ENCODE measurements around the gene HSPB6.

Gene HSPB6

GRCh38 chr19:35744430-35745327, 12.2 kb downstream of the HSPB6 start:
- peak; percentile 96 for DNase-seq

GRCh38 chr19:35743640-35744429, 13.0 kb downstream of the HSPB6 start:
- no peak for DNase-seq

DNA sequence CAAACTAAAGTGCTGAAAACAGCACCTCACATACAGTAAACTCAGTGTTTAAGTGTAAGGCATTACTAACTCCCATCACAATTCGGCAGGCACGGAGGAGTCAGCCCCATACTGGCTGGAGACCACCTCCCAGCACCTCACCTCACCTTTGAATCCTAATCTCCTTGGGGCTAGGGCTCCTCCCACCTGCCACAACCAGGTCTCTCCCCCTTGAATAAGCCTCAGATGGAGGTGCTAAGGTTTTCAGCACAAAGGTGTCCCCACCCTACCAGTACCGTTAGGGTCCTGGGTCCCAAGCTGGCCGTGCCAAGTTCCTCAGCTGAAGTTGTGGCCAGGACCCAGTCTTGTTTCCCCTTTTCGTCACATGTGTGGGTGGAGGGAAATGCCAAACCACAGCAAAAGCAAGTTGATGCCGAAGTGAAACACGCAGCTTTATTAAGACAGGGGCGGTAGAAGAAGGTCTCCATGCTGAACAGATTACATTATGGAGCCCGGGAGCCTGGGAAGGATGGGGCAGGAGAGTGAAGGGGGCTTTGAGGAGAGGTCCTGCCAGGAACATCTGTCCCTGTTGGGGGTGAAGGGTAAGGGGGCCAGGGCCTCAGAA, 14.6 kb downstream of the HSPB6 start, which contains the start of gene IGFLR1:
TSS of gene IGFLR1 (minus strand) at position 332 of the 604 bp plus-strand sequence. CDS start 1,272 bp downstream, outside the sequence.
- DNase-seq, result peak; percentile 61 to 66

DNA sequence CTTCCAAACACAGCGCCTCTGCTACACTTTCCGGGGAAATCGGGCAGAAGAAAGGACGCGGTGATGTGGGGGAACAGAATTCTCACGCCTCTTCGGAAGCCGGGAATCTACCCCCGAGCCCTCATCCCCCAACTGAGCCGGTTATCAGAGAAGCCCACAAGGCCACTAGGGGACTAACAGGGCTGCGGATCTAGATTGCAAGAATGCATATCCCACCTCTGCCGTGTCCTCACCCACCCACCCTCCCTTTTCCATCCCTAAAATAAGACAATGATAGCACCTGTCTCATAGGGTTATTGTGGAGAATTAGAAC, 15.7 kb downstream of the HSPB6 start:
- peak; percentile 34 to 48 for DNase-seq

DNA sequence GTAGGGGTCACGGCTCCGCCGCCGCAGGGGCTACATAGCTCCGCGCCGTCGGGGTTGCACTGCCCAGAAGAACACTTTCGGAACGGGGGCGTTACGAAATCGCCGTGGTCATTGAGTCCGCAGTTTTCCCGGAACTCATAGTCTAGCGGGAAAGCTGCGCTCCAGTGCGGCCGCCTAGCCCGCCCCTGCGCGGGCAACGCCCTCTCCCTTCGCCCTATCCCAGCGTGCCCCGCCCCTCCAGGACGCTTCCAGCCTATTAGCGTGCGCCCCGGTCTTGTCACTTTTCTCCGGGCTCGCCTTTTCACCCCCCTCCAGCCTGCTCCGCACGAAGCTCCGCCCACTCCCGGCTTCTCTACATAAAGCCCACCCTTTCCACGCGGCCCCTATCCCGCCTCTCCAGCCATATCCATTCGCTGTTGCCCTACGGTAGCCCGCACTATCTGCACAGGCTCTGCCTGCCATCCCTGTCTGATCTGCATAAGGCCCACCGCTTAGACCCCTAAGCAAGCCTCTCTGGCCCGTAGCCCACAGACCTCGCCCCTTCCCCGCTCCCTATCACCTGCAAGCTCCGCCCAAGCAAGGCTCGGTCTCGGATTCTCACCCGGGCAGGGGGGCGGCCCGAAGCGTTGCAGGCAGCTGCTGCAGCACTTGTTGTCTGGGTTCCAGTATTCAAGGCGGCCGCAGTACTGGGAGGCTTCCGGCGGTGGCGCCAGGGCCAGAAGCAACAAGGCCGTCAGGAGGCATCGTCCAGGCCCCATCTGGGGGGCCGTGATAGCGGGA, 16.2 kb downstream of the HSPB6 start:
- peak; percentile 93 to 96 for DNase-seq

- peak in 1 of 2 experiments; percentile 68 for DNase-seq
Measured at GRCh38 chr19:35740108-35740422, 16.8 kb downstream of the HSPB6 start.

GRCh38 chr19:35739275-35740107, 17.3 kb downstream of the HSPB6 start:
- DNase-seq, result no peak

DNA sequence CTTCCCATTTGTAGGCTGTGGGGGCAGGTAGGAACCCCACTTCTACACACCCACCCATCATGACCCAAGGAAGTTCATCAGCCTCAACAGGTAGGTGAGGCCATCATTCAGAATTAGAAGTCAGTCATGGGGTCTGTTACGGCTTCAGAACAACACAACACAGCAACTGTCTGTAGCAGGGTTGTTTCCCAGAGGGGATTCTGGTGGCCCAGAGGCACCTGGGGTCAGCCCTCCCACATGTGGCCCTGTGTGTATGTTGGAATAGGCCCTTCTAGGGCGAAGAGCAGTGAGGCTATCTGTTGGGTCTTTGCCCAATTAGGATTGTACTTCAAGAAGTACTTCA, 18.0 kb downstream of the HSPB6 start:
- no peak for DNase-seq

GRCh38 chr19:35738021-35738886, 18.6 kb downstream of the HSPB6 start:
- no peak for DNase-seq

DNA sequence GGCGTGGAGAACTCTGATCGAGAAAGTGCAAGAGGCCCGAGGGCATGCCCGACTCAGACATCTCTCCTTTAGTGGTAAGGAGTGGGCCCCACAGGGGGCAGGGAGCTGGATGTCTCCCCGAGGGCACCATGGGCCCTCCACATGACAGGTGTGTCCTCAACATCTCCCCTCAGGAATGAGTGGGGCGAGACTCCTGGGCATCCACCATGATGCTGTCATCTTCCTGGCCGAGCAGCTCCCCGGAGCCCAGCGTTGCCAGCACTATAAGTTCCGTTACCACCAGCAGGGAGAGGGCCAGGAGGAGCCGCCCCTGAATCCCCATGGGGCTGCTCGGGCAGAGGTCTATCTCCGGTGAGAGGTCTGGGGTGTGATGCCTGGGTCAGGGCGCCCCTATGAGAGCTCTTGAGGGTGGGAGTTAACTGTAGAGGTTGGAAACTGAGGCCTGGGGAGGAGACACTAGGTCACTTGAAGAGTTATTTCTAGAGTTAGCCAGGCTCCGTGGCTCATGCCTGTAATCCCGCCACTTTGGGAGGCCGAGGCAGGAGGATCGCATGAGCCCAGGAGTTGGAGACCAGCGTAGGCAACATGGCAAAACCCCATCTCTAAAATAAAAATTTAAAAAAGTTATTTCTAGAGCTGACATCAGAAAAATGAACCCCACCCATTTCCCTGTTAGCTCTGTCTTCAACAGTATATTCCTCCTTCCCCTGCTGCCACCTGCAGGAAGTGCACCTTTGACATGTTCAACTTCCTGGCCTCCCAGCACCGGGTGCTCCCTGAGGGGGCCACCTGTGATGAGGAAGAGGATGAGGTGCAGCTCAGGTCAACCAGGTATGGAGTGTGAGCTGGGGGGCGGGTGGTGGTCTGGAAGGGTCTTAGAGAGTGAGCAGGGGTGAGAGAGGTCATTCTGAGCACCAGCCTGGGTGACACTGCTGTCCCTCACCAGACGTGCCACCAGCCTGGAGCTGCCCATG, 19.6 kb downstream of the HSPB6 start:
- DNase-seq, result no peak

DNA sequence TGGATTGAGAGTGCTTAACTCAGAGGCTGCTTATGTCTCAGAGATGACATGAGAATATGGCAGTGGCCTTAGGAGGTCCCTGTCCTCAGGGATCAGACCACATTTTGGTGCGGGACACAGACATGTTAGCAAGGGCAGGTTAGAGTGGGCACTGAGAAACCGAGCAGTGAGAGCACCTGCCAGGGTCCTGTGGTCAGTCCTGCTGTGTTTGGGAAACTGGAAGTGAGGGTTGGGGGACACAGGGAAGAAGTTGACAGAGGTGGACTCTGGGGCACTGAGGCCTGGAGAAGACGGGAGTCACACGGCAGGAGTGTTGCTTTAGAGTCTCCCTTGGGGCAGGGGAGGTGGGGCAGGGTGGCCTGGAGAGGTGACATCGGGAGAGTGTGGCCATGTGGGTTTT, 21.9 kb downstream of the HSPB6 start:
- DNase-seq, result no peak

- no peak for DNase-seq
Measured at GRCh38 chr19:35734273-35734672, 22.6 kb downstream of the HSPB6 start.

DNA sequence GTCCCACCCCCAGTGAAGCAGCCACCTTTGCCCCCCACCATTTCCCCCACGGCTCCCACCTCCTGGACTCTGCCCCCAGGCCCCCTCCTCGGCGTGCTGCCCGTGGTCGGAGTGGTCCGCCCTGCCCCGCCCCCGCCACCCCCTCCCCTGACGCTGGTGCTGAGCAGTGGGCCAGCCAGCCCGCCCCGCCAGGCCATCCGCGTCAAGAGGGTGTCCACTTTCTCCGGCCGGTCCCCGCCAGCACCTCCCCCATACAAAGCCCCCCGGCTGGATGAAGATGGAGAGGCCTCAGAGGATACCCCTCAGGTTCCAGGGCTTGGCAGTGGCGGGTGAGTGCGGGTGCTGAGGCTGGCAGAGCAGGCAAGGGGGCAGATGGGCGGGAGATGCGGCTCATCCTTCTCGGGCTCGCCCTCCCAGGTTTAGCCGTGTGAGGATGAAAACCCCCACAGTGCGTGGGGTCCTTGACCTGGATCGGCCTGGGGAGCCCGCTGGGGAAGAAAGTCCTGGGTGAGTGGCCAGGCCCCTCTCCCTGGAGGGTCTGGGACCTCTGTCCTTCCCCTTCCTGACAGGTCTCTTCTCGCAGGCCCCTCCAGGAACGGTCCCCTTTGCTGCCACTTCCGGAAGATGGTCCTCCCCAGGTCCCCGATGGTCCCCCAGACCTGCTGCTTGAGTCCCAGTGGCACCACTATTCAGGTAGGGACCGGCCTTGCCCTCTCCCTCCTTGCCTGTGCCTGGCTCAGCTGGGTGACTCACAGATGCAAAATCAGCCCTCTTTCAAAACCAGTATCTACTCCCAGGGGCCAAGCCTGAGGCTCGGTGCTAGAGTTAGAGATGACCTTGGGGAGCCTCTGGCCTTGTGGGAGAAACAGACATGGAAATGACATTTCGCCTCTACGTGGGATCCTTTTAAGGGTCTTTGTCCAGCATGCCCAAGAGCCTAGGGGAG, 23.4 kb downstream of the HSPB6 start:
- no peak for DNase-seq

DNA sequence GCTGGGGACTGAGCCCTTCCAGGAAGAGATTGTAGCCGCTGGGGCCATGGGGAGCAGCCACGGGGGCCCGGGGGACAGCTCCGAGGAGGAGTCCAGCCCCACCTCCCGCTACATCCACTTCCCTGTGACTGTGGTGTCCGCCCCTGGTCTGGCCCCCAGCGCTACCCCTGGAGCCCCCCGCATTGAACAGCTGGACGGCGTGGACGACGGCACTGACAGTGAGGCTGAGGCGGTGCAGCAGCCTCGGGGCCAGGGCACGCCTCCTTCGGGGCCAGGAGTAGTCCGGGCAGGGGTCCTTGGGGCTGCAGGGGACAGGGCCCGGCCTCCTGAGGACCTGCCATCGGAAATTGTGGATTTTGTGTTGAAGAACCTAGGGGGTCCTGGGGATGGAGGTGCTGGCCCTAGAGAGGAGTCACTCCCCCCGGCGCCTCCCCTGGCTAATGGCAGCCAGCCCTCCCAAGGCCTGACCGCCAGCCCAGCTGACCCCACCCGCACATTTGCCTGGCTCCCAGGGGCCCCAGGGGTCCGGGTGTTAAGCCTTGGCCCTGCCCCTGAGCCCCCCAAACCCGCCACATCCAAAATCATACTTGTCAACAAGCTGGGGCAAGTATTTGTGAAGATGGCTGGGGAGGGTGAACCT, 24.2 kb downstream of the HSPB6 start:
- no peak for DNase-seq

GRCh38 chr19:35731779-35732405, 24.9 kb downstream of the HSPB6 start:
- no peak for DNase-seq

GRCh38 chr19:35731353-35731752, 25.5 kb downstream of the HSPB6 start:
- no peak for DNase-seq

DNA sequence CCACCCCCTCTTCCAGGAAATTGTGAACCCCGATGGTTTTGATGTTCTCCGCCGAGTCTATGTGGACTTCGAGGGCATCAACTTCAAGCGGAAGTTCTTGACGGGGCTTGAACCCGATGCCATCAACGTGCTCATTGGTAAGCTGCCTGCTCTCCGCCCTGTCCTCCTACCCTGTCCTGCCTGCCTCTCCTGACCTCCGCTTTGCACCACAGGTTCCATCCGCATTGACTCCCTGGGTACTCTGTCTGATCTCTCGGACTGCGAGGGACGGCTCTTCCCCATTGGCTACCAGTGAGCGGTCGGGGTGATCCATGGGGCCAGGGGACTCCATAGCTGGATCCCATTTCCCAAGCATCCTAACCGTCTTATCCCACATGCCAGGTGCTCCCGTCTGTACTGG, 26.5 kb downstream of the HSPB6 start:
- DNase-seq, result no peak

GRCh38 chr19:35729763-35730162, 27.1 kb downstream of the HSPB6 start:
- no peak for DNase-seq

All from Kasumi-1 (cell line).